Activated T-cell treated with anti-CD3 and anti-CD28 coated beads, Interleukin-2, amount 50 U/mL, for 24 hours (primary cell): ENCODE results near the gene GPC5.
"Not testable (repeated sequence)": the region's sequence is repeated elsewhere in the genome, so short reads cannot be mapped to it uniquely, and the experiment has no call there.

Experiments
- DNase-seq: peaks from one replicate; pipeline ENCODE4 v3.0.0-alpha.2; 2020
- H3K27ac Mint-ChIP-seq: 2 replicates; pipeline ENCODE4 v1.8.0; 2020; ENCODE audit warnings: mild to moderate bottlenecking, mixed read lengths
- H3K27me3 Mint-ChIP-seq: 2 replicates; pipeline ENCODE4 v1.8.0; 2020; ENCODE audit warnings: mixed read lengths
- H3K36me3 Mint-ChIP-seq: 2 replicates; pipeline ENCODE4 v1.8.0; 2020; ENCODE audit warnings: low read depth, mixed read lengths
- H3K4me1 Mint-ChIP-seq: 2 replicates; pipeline ENCODE4 v1.8.0; 2020; ENCODE audit warnings: low read depth, mixed read lengths
- H3K4me3 Mint-ChIP-seq: 2 replicates; pipeline ENCODE4 v1.8.0; 2020; ENCODE audit warnings: mild to moderate bottlenecking, moderate library complexity, mixed read lengths
- H3K9me3 Mint-ChIP-seq: 2 replicates; pipeline ENCODE4 v1.8.0; 2020; ENCODE audit warnings: mixed read lengths

GPC5 gene

DNA sequence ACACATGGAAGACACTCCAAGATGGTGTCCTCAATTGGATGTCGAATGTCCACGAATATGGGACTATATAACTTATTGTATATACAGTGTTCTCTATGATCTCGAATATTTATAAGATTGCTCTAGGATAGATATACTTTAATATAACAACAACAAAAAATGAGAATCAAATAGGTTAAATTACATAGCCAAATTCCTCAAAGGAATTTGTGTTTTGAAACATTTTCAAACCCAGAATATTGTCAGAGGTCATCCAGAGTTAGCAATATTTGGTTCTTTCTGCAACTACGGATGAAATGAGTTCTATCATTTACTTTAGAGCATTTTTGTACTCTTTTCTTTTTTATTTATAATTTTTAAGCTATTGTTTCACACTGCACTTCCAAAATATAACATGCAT lies 857.8 kb downstream of the GPC5 start:
- Mint-ChIP-seq H3K9me3 (peaks cover 5% of the 10 kb centered on the region), H3K4me3 (no peak overlapping the region), H3K27ac (no peak overlapping the region), H3K27me3 (no peaks in the 10 kb centered on the region), H3K36me3 (no peaks in the 10 kb centered on the region), H3K4me1 (no peaks in the 10 kb centered on the region)
- no peak for DNase-seq

GRCh38 chr13:92259046-92259445 lies 860.6 kb downstream of the GPC5 start:
- Mint-ChIP-seq H3K4me3 (no peak overlapping the region), H3K36me3 (no peaks in the 10 kb centered on the region), H3K4me1 (no peaks in the 10 kb centered on the region)

DNA sequence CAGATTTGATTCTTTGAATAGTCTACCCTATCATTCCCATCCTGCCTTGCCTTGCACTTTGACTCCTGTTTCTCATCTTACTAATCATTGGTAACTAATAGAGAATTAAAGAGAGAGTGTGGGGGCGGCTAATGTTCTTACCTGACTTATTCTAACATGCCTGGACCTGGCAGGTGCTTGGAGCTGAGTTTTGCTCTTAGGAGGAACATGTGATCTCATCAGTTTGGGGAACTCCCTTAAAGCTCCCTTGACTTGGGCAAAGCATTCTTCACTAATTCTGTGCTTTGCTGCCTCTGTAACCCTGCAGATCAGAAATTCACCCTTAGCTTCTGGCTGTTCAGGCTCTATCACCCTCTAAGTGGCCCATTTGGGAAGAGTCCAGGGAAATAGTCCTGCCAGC lies 861.1 kb downstream of the GPC5 start:
- no peak overlapping the region for H3K27ac Mint-ChIP-seq
- H3K4me1 Mint-ChIP-seq = no peaks in the 10 kb centered on the region
- H3K36me3 Mint-ChIP-seq = no peaks in the 10 kb centered on the region
- peaks cover 5% of the 10 kb centered on the region for H3K9me3 Mint-ChIP-seq
- H3K4me3 Mint-ChIP-seq = no peak overlapping the region
- DNase-seq = no peak
- H3K27me3 Mint-ChIP-seq = no peaks in the 10 kb centered on the region

More at GRCh38 chr13:92259046-92259445, 860.6 kb downstream of the GPC5 start:
- no peak for DNase-seq
- Mint-ChIP-seq H3K27ac (no peak overlapping the region), H3K9me3 (peaks cover 5% of the 10 kb centered on the region), H3K27me3 (no peaks in the 10 kb centered on the region)

- H3K9me3 Mint-ChIP-seq = peaks cover 5% of the 10 kb centered on the region
- no peaks in the 10 kb centered on the region for H3K27me3 Mint-ChIP-seq
- DNase-seq = no peak
- no peaks in the 10 kb centered on the region for H3K4me1 Mint-ChIP-seq
- H3K36me3 Mint-ChIP-seq = no peaks in the 10 kb centered on the region
- H3K27ac Mint-ChIP-seq = no peak overlapping the region
- H3K4me3 Mint-ChIP-seq = no peak overlapping the region
Observed at GRCh38 chr13:92260363-92260762, 861.9 kb downstream of the GPC5 start.

DNA sequence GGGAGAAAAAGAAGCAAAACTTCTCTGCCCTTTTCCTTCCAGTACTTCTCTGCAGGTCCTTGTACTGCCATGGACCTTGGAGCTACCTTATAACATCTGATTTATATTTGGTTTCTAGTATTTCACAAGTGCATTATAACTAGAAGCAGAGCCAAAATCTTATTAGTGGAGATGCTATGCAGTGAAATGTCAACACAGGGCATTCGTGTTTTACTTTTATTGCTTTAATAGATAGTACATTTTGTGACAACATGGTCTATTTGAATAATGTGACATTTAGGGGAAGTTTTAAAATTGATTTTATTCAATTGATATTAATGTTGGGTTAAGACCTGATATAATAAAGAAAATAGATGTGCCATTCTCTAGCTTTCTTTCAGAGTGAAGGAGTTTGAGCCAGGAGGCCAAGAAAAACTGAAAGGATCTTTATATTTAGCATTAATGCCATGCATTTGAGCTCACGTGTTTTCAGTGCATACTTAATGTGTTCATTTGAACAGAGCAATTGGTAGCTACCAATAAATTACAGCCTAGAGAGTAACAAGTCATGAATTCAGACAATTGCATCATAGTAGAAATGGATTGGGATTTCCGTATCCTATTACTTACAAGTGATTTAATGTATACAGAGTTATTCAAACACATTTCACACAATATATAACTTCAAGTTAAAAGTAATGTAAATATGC lies 863.8 kb downstream of the GPC5 start:
- Mint-ChIP-seq H3K9me3 (peaks cover 5% of the 10 kb centered on the region), H3K36me3 (no peaks in the 10 kb centered on the region), H3K4me1 (no peaks in the 10 kb centered on the region), H3K27me3 (no peaks in the 10 kb centered on the region), H3K4me3 (no peak overlapping the region), H3K27ac (no peak overlapping the region)
- no peak for DNase-seq

GRCh38 chr13:92265408-92265807 lies 867.0 kb downstream of the GPC5 start:
- Mint-ChIP-seq H3K4me1 (no peaks in the 10 kb centered on the region), H3K4me3 (no peak overlapping the region), H3K36me3 (no peaks in the 10 kb centered on the region), H3K27ac (no peak overlapping the region), H3K9me3 (no peaks in the 10 kb centered on the region), H3K27me3 (no peaks in the 10 kb centered on the region)
- no peak for DNase-seq

DNA sequence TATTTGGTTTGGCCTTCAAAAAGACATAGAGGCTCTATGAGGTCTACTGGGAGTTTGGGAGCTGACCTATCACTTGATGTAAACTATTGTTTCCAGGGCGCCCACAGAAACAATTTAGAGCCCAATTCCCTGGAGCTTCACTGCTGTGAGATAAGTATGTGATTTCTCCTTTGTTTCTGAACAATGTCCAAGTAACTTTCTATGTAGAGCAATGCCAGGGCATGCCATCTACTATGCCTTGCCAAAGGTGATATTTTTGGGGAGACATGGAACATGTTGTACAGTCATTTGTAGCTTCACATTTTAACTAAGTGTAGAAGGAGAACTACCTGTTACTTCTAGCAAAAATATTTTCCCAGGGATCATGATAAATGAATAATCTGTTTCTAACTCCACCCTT lies 872.6 kb downstream of the GPC5 start:
- DNase-seq = no peak
- H3K4me3 Mint-ChIP-seq = no peak overlapping the region
- H3K4me1 Mint-ChIP-seq = no peaks in the 10 kb centered on the region
- H3K36me3 Mint-ChIP-seq = no peaks in the 10 kb centered on the region
- no peaks in the 10 kb centered on the region for H3K27me3 Mint-ChIP-seq
- no peak overlapping the region for H3K27ac Mint-ChIP-seq
- no peaks in the 10 kb centered on the region for H3K9me3 Mint-ChIP-seq

GRCh38 chr13:92272177-92272576 lies 873.8 kb downstream of the GPC5 start:
- Mint-ChIP-seq H3K4me1 (no peaks in the 10 kb centered on the region), H3K27ac (no peak overlapping the region), H3K36me3 (no peaks in the 10 kb centered on the region), H3K4me3 (no peak overlapping the region), H3K27me3 (no peaks in the 10 kb centered on the region), H3K9me3 (no peaks in the 10 kb centered on the region)
- DNase-seq = no peak

DNA sequence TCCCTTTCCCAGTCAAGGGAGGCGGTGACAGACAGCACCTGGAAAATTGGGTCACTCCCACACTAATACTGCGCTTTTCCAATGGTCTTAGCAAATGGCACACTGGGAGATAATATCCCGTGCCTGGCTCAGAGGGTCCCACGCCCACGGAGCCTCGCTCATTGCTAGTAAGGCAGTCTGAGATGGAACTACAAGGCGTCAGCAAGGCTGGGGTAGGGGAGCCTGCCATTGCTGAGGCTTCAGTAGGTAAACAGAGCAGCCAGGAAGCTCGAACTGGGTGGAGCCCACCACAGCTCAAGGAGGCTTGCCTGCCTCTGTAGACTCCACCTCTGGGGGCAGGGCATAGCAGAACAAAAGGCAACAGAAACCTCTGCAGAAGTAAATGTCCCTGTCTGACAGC lies 882.6 kb downstream of the GPC5 start:
- not testable (repeated sequence) for H3K36me3 Mint-ChIP-seq, H3K4me3 Mint-ChIP-seq, DNase-seq, H3K27ac Mint-ChIP-seq, H3K9me3 Mint-ChIP-seq, H3K4me1 Mint-ChIP-seq, H3K27me3 Mint-ChIP-seq

DNA sequence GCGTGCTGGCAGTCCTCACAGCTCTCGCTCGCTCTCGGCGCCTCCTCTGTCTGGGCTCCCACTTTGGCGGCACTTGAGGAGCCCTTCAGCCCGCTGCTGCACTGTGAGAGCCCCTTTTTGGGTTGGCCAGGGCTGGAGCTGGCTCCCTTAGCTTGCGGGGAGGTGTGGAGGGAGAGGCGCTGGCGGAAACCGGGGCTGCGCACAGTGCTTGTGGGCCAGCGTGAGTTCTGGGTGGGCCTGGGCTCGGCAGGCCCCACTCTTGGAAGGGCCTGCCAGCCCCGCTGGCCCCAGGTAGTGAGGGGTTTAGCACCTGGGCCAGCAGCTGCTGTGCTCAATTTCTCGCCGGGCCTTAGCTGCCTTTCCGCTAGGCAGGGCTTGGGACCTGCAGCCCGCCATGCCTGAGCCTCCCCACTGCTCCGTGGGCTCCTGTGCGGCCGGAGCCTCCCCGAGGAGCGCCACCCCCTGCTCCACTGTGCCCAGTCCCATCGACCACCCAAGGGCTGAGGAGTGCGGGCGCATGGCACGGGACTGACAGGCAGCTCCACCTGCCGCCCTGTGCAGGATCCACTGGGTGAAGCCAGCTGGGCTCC lies 892.4 kb downstream of the GPC5 start:
- H3K4me3 Mint-ChIP-seq, H3K27me3 Mint-ChIP-seq: not testable (repeated sequence)

DNA sequence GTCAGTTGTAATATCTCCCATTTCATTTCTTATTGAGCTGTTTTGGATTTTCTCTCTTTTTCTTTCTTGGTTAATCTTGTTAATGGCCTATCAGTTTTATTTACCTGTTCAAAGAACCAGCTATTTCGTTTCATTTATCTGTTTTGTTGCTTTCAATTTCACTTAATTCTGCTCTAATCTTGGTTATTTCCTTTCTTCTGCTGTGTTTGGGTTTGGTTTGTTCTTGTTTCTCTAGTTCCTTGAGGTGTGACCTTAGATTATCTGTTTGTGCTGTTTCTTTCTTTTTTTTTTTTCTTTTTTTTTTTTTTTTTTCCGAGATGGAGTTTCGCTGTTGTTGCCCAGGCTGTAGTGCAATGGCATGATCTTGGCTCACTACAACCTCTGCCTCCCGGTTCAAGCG lies 896.1 kb downstream of the GPC5 start:
- H3K4me1 Mint-ChIP-seq, H3K27ac Mint-ChIP-seq, H3K4me3 Mint-ChIP-seq, DNase-seq, H3K36me3 Mint-ChIP-seq, H3K27me3 Mint-ChIP-seq: not testable (repeated sequence)
- peaks cover 23% of the 10 kb centered on the region for H3K9me3 Mint-ChIP-seq

More for the DNA sequence above, 892.4 kb downstream of the GPC5 start:
- not testable (repeated sequence) for H3K4me1 Mint-ChIP-seq, H3K27ac Mint-ChIP-seq, DNase-seq, H3K36me3 Mint-ChIP-seq
- peaks cover 32% of the 10 kb centered on the region for H3K9me3 Mint-ChIP-seq

DNA sequence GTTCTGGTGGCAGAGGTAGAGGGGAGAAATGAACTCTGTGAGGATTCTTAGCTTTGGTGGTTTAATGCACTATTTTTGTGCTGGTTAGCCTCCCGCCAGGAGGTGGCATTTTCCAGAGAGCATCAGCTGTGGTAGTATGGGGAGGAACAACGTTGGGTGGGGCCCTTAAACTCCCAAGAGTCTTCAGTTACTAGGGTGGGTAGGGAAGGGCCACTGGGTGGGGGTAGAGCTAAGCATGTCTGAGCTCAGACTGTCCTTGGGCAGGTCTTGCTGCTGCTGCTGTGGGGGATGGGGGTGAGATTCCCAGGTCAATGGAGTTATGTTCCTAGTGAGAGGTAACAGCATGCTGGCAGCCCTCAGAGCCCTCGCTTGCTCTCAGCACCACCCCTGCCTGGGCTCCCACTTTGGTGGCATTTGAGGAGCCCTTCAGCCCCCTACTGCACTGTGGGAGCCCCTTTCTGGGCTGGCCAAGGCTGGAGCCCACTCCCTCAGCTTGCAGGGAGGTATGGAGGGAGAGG lies 897.8 kb downstream of the GPC5 start:
- not testable (repeated sequence) for DNase-seq, H3K4me3 Mint-ChIP-seq, H3K27ac Mint-ChIP-seq, H3K4me1 Mint-ChIP-seq, H3K36me3 Mint-ChIP-seq, H3K27me3 Mint-ChIP-seq
- H3K9me3 Mint-ChIP-seq = peaks cover 20% of the 10 kb centered on the region

- Mint-ChIP-seq H3K9me3 (peaks cover 6% of the 10 kb centered on the region), H3K27me3 (no peaks in the 10 kb centered on the region), H3K4me3 (no peak overlapping the region), H3K36me3 (no peaks in the 10 kb centered on the region), H3K27ac (no peak overlapping the region), H3K4me1 (no peaks in the 10 kb centered on the region)
- no peak for DNase-seq
Observed at GRCh38 chr13:92297971-92298942, 899.8 kb downstream of the GPC5 start.

DNA sequence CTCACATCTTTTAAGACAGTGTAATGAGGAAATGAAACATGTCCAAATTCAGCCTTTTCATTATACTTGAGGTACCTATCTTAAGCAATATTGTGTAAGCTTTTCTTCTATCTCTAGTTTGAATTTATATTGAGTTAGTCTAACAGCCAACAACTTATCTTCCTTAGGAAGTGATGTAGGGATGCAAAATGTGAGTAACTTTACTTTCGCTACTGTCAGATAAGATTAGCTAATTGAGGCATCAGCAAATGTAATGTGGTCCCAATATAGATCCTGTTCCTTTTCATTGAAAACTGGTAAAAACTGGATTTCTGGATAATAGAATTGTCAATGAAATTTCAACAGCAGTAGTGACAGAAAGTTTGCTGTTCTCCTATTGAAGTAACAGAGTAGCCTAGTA lies 902.2 kb downstream of the GPC5 start:
- no peaks in the 10 kb centered on the region for H3K27me3 Mint-ChIP-seq
- H3K36me3 Mint-ChIP-seq = no peaks in the 10 kb centered on the region
- no peak overlapping the region for H3K4me3 Mint-ChIP-seq
- peaks cover under 1% of the 10 kb centered on the region for H3K9me3 Mint-ChIP-seq
- H3K4me1 Mint-ChIP-seq = no peaks in the 10 kb centered on the region
- no peak for DNase-seq
- H3K27ac Mint-ChIP-seq = no peak overlapping the region

DNA sequence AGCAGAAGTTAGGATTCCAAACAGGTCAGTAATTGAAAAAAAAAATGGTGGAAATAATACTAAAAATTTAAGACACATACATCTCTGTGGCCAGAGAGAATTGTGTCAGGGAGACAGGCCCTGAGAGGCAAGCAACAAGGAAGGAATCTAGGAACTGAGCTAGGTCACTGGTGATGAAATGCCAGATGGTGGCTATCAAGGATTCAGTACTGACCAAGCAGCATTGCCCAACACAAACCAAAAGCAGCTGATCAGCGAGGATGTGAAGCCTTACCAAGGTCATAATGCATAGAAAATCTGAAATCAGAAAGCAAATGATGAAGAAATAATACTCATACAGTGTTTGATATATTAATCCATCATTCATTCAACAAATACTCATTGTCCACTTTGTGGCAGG lies 905.0 kb downstream of the GPC5 start:
- Mint-ChIP-seq H3K36me3 (no peaks in the 10 kb centered on the region), H3K27me3 (no peaks in the 10 kb centered on the region), H3K9me3 (peaks cover 5% of the 10 kb centered on the region), H3K4me1 (no peaks in the 10 kb centered on the region), H3K4me3 (no peak overlapping the region), H3K27ac (no peak overlapping the region)
- no peak for DNase-seq
